Subcutaneous adipose tissue (tissue), 4 donors: ENCODE measurements around the gene MIR17HG. TPM values are rescaled to one million over a fixed set of nuclear protein-coding genes. Genes with fewer than 3 reads are reported as not detected.

Experiments
- CTCF ChIP-seq: fragments of 450-650 bp; IDR thresholded peaks from one replicate; pipeline ENCODE4 v1.5.1; 2016; ENCODE audit warnings: low read depth, mild to moderate bottlenecking, control low read depth, antibody characterized with exemption, moderate library complexity
- total RNA-seq, 4 donors: library from RNA; depleted of rRNA; stranded (reverse); fragments of >200 nt; gene quantifications; one replicate each; pipeline ENCODE4 v1.1.0, GENCODE V29; 2016

Gene MIR17HG
- total RNA-seq, 4 donors from 2014 or later, result 3.0 to 4.8 (median 3.8) TPM

GRCh38 chr13:91370501-91370900, 23.0 kb downstream of the MIR17HG start:
- TF ChIP-seq CTCF, result no peak

DNA sequence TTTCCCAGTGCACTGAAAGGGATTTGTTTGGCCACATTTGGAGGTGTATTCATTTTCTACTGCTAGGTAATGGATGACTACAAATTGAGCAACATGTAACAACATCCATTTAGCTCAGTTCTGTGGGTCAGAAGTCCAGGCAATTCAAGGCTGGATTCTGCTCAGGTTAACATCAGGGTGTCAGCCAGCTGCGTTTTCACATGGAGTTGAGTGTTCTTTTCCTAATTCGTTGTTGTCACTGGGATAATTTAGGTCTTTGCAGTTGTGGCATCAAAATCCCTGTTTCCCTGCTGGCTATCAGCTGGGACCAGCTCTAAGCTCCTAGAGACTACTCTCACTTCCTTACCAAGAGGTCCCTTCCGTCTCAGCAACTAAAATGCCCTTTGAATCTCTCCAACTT, 25.4 kb downstream of the MIR17HG start:
- no peak for TF ChIP-seq CTCF

DNA sequence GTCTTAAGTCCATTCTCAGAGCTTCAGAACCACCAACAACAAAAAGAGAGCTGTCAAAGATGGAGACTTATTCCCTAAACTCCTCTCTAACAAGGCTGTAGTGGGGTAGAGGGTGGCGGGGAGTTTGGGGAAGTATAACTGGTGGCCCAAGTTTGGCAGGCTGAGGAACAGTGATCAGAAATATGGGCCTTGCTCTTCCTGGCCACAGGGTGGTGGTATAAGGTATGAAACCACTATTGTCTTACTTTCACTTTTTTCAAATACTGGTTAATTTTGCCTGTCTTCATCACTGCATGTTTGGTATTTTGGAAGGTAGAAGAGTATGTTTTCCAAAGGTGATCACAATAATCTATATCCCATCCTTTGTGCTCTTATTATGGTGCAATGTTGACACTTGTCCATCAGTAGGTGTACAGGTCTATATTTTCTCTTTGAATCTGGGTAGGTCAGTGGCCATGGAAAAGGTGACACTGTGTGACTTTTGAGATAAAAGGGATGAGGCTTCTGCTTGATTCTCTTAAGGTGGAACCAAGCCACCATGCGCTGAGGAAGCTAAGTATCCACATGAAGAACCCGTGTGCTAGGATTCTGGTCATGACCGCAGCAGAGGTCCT, 27.7 kb downstream of the MIR17HG start:
- TF ChIP-seq CTCF, result no peak

DNA sequence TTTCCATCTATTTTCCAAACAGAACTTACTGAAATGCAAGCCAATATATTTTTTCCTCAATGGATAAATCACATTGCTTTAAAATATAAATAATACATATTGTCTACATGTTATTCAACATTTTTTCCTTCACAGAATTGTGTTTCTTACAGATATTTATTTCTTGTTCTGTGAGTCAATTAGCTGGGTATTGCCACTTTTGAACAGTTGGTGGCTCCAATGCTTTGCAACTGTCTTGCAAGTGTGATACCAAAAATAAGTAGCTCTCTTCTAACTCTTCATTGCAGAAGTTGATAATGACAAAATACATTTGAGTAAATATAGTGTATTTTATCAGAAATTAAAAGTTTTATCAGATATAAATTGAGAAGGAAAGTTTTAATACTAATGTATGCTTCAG, 33.9 kb downstream of the MIR17HG start:
- TF ChIP-seq CTCF, result no peak

DNA sequence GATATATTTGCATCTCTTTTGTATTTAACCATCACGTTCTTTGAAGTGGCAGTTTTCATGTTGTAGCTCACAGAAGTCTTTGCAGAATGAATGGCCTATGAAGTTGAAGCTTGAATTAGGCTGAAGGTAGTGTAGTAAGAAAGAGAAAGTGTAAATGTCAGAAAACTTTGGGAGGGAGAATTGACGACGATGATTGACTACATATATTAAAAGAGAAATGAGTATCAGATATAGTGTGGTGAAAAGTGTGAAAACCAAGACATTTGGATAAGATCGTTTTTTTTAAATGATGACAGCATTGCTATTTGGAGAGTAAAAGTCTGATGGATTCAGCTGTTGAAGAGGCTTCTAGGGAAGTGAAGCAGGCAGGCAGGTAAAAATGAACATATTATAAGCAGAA, 36.3 kb downstream of the MIR17HG start:
- TF ChIP-seq CTCF, result no peak

DNA sequence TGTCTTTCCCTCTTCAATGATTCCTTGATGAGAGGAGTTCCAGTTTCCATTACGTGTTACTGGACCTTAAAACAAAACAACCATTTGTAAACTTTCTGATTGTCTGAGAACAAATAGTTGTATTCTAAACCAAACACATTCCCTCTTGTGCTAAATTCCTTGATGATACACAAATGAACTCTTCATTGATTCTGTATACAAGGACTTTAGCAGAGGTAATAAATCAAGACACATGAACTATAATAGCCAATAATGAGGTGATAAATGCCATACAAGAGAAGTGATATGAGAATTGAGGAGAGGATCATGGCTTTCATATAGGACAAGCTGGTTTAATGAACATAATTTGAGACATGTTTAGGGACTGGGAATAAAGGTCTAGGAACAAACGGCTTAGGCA, 37.4 kb downstream of the MIR17HG start:
- TF ChIP-seq CTCF, result no peak

- no peak for TF ChIP-seq CTCF
Measured at GRCh38 chr13:91389186-91389585, 41.7 kb downstream of the MIR17HG start.
